ENCODE results near the gene ZNF485. TPM values are rescaled to one million over a fixed set of nuclear protein-coding genes. Genes with fewer than 3 reads are reported as not detected.
A peak's percentile ranks its signal among the peaks of the same experiment; 100 is the strongest.
"Not testable (repeated sequence)": the region's sequence is repeated elsewhere in the genome, so short reads cannot be mapped to it uniquely, and the experiment has no call there.

ZNF485 gene
- total RNA-seq, 4 donors from 2014 or later: 1.8 to 4.8 (median 2.1) TPM

- Histone ChIP-seq H3K27me3 (no peaks in the 10 kb centered on the region), H3K27ac (no peak overlapping the region), H3K9me3 (no peaks in the 10 kb centered on the region), H3K4me1 (no peaks in the 10 kb centered on the region), H3K4me3 (no peak overlapping the region), H3K36me3 (no peaks in the 10 kb centered on the region)
- TF ChIP-seq CTCF (IDR thresholded peaks at IDR 0.05): no peak
- no peak for TF ChIP-seq EP300 (IDR thresholded peaks at IDR 0.05)
- TF ChIP-seq POLR2AphosphoS5 (IDR thresholded peaks at IDR 0.05): no peak
- no peak for TF ChIP-seq POLR2A (IDR thresholded peaks at IDR 0.05)
- WGBS: 93% methylated on average over 3 of the region's 5 CpGs
- DNase-seq (ENCODE audit: low spot score in 2 of 2): no peak
Measured at GRCh38 chr10:43585046-43585445, 21.2 kb upstream of the ZNF485 start.

GRCh38 chr10:43585981-43586729, 20.1 kb upstream of the ZNF485 start:
- DNase-seq (ENCODE audit: low spot score in 2 of 2): no peak
- Histone ChIP-seq H3K9me3 (no peaks in the 10 kb centered on the region), H3K27ac (no peak overlapping the region), H3K36me3 (no peaks in the 10 kb centered on the region), H3K4me3 (no peak overlapping the region), H3K4me1 (no peaks in the 10 kb centered on the region), H3K27me3 (no peaks in the 10 kb centered on the region)
- WGBS: 70% methylated on average over 9 of the region's 9 CpGs
- no peak for TF ChIP-seq POLR2AphosphoS5 (IDR thresholded peaks at IDR 0.05)
- TF ChIP-seq POLR2A (IDR thresholded peaks at IDR 0.05): no peak
- TF ChIP-seq CTCF (IDR thresholded peaks at IDR 0.05): no peak

GRCh38 chr10:43586730-43587115, 19.5 kb upstream of the ZNF485 start:
- H3K9me3 ChIP-seq; H3K27me3 ChIP-seq; H3K27ac ChIP-seq; H3K4me3 ChIP-seq; H3K4me1 ChIP-seq; H3K36me3 ChIP-seq; DNase-seq (ENCODE audit: low spot score in 2 of 2): not testable (repeated sequence)
- WGBS: 67% methylated on average over 3 of the region's 3 CpGs

GRCh38 chr10:43591303-43591904, 14.8 kb upstream of the ZNF485 start:
- 93% methylated on average over 5 of the region's 5 CpGs for WGBS
- Histone ChIP-seq H3K9me3 (no peaks in the 10 kb centered on the region), H3K4me3 (no peak overlapping the region), H3K4me1 (peaks cover 9% of the 10 kb centered on the region), H3K36me3 (no peaks in the 10 kb centered on the region), H3K27me3 (peaks cover 4% of the 10 kb centered on the region), H3K27ac (no peak overlapping the region)
- no peak for TF ChIP-seq CTCF (IDR thresholded peaks at IDR 0.05)
- TF ChIP-seq EP300 (IDR thresholded peaks at IDR 0.05): no peak
- TF ChIP-seq POLR2A (IDR thresholded peaks at IDR 0.05): no peak
- no peak for TF ChIP-seq POLR2AphosphoS5 (IDR thresholded peaks at IDR 0.05)
- DNase-seq (ENCODE audit: low spot score in 2 of 2): no peak

- peaks cover 9% of the 10 kb centered on the region for H3K4me1 ChIP-seq
- H3K27me3 ChIP-seq: peaks cover 4% of the 10 kb centered on the region
- H3K27ac ChIP-seq: no peak overlapping the region
- no peaks in the 10 kb centered on the region for H3K9me3 ChIP-seq
- TF ChIP-seq POLR2AphosphoS5 (IDR thresholded peaks at IDR 0.05) (no peak), POLR2A (IDR thresholded peaks at IDR 0.05) (no peak), CTCF (IDR thresholded peaks at IDR 0.05) (no peak), EP300 (IDR thresholded peaks at IDR 0.05) (no peak)
- no peaks in the 10 kb centered on the region for H3K36me3 ChIP-seq
- WGBS: 19% methylated on average over 8 of the region's 8 CpGs
- H3K4me3 ChIP-seq: peak overlapping the region; percentile 2
- no peak for DNase-seq (ENCODE audit: low spot score in 2 of 2)
Measured at GRCh38 chr10:43594944-43595589, 11.2 kb upstream of the ZNF485 start.

Data from suprapubic skin (tissue), 4 donors.